Skeletal muscle satellite cell (primary cell): ENCODE data around the gene TSR1. TPM values are rescaled to one million over a fixed set of nuclear protein-coding genes. Genes with fewer than 3 reads are reported as not detected.

ENCODE experiments used
- small RNA-seq: library from RNA; depleted of rRNA; stranded (forward); fragments of <200 nt; gene quantifications from one replicate; pipeline ENCODE3, GENCODE V24; 2012

Gene TSR1

Small RNA genes lying within 50 kb of the gene (small RNA-seq; reads per million reads assigned to genes)
- not detected for gene AC006435.3
- 59.9 reads per million, percentile 96 among the genes with 10 or more reads in this experiment for gene SNORD91A
- 14.7 reads per million, percentile 93 among the genes with 10 or more reads in this experiment for gene SNORD91B
